Neural cell (in vitro differentiated cells): ENCODE results near the gene CDH4. TPM values are rescaled to one million over a fixed set of nuclear protein-coding genes. Genes with fewer than 3 reads are reported as not detected.

Experiments
- H2AFZ ChIP-seq: fragments of 200-600, 300-800 bp; sonication (generic), shearing (Covaris generic); 2 replicates; pipeline ENCODE4 v1.6.0; 2014; ENCODE audit warnings: low read depth, mild to moderate bottlenecking, antibody characterized with exemption, low read length, moderate library complexity
- H3F3A ChIP-seq: fragments of 200-600 bp; shearing (Covaris generic); 2 replicates; pipeline ENCODE4 v1.6.1; 2016; ENCODE audit warnings: mild to moderate bottlenecking, moderate library complexity, mixed read lengths, antibody characterized with exemption, low read length; ENCODE audit not compliant: insufficient read depth, poor library complexity, severe bottlenecking
- H3K27ac ChIP-seq: fragments of 200-600, 300-800 bp; sonication (generic), shearing (Covaris generic); 2 replicates; pipeline ENCODE4 v1.5.1; 2014; ENCODE audit warnings: mild to moderate bottlenecking, low read length, moderate library complexity
- H3K27me3 ChIP-seq: fragments of 300-800, 200-600 bp; sonication (generic), shearing (Covaris generic); 2 replicates; pipeline ENCODE4 v1.6.0; 2014; ENCODE audit warnings: mild to moderate bottlenecking, low read depth, low read length, moderate library complexity; ENCODE audit not compliant: insufficient read depth
- H3K36me3 ChIP-seq: fragments of 300-800, 200-600 bp; sonication (generic), shearing (Covaris generic); 2 replicates; pipeline ENCODE4 v1.5.1; 2014; ENCODE audit warnings: mild to moderate bottlenecking, antibody characterized with exemption, low read length, moderate library complexity; ENCODE audit not compliant: insufficient read depth
- H3K4me2 ChIP-seq: fragments of 300-800, 200-600 bp; sonication (generic), shearing (Covaris generic); 2 replicates; pipeline ENCODE4 v1.6.0; 2014; ENCODE audit warnings: mild to moderate bottlenecking, low read length
- H3K4me3 ChIP-seq: fragments of 300-800, 200-600 bp; sonication (generic), shearing (Covaris generic); 2 replicates; pipeline ENCODE4 v1.5.1; 2014; ENCODE audit warnings: mild to moderate bottlenecking, low read length, moderate library complexity
- H3K79me2 ChIP-seq: fragments of 200-600 bp; shearing (Covaris generic); replicated peaks from 2 replicates; pipeline ENCODE4 v1.6.0; 2014; ENCODE audit warnings: mild to moderate bottlenecking, low read length, moderate library complexity; ENCODE audit not compliant: insufficient read depth
- H3K9ac ChIP-seq: fragments of 300-800, 200-600 bp; sonication (generic), shearing (Covaris generic); 2 replicates; pipeline ENCODE4 v1.6.1; 2016; ENCODE audit warnings: mild to moderate bottlenecking, low read length, mixed read lengths
- H3K9me2 ChIP-seq: fragments of 200-600 bp; shearing (Covaris generic); 2 replicates; pipeline ENCODE4 v1.6.1; 2016; ENCODE audit warnings: mild to moderate bottlenecking, low read length, mixed read lengths; ENCODE audit not compliant: insufficient read depth
- H3K9me3 ChIP-seq: fragments of 200-600, 300-800 bp; sonication (generic), shearing (Covaris generic); 2 replicates; pipeline ENCODE4 v1.6.1; 2016; ENCODE audit warnings: mild to moderate bottlenecking, mixed run types, low read length, moderate library complexity, mixed read lengths
- H4K20me1 ChIP-seq: fragments of 200-600 bp; shearing (Covaris generic); 2 replicates; pipeline ENCODE4 v1.6.1; 2016; ENCODE audit warnings: mild to moderate bottlenecking, mixed run types; ENCODE audit not compliant: insufficient read depth
- EP300 ChIP-seq: fragments of 450-650 bp; conservative IDR thresholded peaks from 2 replicates; pipeline ENCODE4 v1.6.1; 2014; ENCODE audit warnings: antibody characterized with exemption, mild to moderate bottlenecking, moderate library complexity; ENCODE audit not compliant: poor library complexity, severe bottlenecking
- EZH2 ChIP-seq: fragments of 200-600, 300-800 bp; shearing (Covaris generic), sonication (generic); IDR thresholded peaks from 2 replicates; pipeline ENCODE4 v1.6.1; 2014; ENCODE audit warnings: antibody characterized with exemption, low read length, borderline replicate concordance, mild to moderate bottlenecking; ENCODE audit not compliant: insufficient read depth, poor library complexity, severe bottlenecking
- MXI1 ChIP-seq: fragments of 450-650 bp; conservative IDR thresholded peaks from 2 replicates; pipeline ENCODE4 v1.6.1; 2014; ENCODE audit warnings: antibody characterized with exemption, mild to moderate bottlenecking; ENCODE audit not compliant: poor library complexity, severe bottlenecking
- POLR2AphosphoS5 ChIP-seq: IDR thresholded peaks from 2 replicates; pipeline ENCODE4 v1.6.1; 2012
- RAD21 ChIP-seq: fragments of 450-650 bp; conservative IDR thresholded peaks from 2 replicates; pipeline ENCODE4 v1.6.1; 2014; ENCODE audit warnings: antibody characterized with exemption, mild to moderate bottlenecking, moderate library complexity
- SMC3 ChIP-seq: fragments of 450-650 bp; conservative IDR thresholded peaks from 2 replicates; pipeline ENCODE4 v1.6.1; 2014; ENCODE audit warnings: antibody characterized with exemption, mild to moderate bottlenecking, moderate library complexity; ENCODE audit not compliant: poor library complexity
- TAF1 ChIP-seq: IDR thresholded peaks from 2 replicates; pipeline ENCODE4 v1.6.1; 2012; ENCODE audit warnings: low read depth
- polyA plus RNA-seq: library from polyadenylated mRNA; depleted of rRNA; stranded (reverse); fragments of >200 nt; gene quantifications from 2 replicates; pipeline ENCODE4 v1.2.3, GENCODE V29; 2014
- TF ChIP-seq, protein P1 (sequence below): fragments of 450-650 bp; IDR thresholded peaks from 2 replicates; pipeline ENCODE4 v1.5.1; 2014; ENCODE audit warnings: antibody characterized with exemption, mild to moderate bottlenecking, moderate library complexity; ENCODE audit not compliant: poor library complexity, severe bottlenecking
- TF ChIP-seq, protein P2 (sequence below): IDR thresholded peaks from 2 replicates; pipeline ENCODE4 v1.6.1; 2012; ENCODE audit warnings: borderline replicate concordance

The CDH4 gene
- polyA plus RNA-seq, 1 donor from 2014 or later: 24.6 TPM

DNA sequence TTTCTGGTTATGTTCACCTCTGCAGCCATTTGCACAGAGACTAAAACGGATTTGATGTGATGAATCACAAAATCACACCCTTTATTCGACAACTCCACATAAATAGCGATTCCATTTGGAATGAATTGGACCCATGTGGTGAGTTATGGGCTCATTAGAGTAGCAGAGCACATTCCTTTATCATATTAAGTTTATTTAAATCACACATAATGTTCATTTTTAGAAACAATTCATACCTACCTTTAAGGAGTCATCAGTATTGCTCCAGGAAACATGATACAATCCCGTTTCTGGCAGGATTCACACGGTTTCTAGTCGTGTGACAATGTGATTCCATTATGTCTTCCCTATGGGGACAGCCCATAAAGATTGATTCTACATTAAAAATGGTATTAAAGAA lies 303.5 kb downstream of the CDH4 start:
- TF ChIP-seq MXI1 (no peak), EP300 (no peak), RAD21 (no peak), POLR2AphosphoS5 (no peak), SMC3 (no peak), EZH2 (no peak), TAF1 (no peak)
- TF ChIP-seq, protein P1, sequence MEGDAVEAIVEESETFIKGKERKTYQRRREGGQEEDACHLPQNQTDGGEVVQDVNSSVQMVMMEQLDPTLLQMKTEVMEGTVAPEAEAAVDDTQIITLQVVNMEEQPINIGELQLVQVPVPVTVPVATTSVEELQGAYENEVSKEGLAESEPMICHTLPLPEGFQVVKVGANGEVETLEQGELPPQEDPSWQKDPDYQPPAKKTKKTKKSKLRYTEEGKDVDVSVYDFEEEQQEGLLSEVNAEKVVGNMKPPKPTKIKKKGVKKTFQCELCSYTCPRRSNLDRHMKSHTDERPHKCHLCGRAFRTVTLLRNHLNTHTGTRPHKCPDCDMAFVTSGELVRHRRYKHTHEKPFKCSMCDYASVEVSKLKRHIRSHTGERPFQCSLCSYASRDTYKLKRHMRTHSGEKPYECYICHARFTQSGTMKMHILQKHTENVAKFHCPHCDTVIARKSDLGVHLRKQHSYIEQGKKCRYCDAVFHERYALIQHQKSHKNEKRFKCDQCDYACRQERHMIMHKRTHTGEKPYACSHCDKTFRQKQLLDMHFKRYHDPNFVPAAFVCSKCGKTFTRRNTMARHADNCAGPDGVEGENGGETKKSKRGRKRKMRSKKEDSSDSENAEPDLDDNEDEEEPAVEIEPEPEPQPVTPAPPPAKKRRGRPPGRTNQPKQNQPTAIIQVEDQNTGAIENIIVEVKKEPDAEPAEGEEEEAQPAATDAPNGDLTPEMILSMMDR: no peak
- TF ChIP-seq, protein P2, sequence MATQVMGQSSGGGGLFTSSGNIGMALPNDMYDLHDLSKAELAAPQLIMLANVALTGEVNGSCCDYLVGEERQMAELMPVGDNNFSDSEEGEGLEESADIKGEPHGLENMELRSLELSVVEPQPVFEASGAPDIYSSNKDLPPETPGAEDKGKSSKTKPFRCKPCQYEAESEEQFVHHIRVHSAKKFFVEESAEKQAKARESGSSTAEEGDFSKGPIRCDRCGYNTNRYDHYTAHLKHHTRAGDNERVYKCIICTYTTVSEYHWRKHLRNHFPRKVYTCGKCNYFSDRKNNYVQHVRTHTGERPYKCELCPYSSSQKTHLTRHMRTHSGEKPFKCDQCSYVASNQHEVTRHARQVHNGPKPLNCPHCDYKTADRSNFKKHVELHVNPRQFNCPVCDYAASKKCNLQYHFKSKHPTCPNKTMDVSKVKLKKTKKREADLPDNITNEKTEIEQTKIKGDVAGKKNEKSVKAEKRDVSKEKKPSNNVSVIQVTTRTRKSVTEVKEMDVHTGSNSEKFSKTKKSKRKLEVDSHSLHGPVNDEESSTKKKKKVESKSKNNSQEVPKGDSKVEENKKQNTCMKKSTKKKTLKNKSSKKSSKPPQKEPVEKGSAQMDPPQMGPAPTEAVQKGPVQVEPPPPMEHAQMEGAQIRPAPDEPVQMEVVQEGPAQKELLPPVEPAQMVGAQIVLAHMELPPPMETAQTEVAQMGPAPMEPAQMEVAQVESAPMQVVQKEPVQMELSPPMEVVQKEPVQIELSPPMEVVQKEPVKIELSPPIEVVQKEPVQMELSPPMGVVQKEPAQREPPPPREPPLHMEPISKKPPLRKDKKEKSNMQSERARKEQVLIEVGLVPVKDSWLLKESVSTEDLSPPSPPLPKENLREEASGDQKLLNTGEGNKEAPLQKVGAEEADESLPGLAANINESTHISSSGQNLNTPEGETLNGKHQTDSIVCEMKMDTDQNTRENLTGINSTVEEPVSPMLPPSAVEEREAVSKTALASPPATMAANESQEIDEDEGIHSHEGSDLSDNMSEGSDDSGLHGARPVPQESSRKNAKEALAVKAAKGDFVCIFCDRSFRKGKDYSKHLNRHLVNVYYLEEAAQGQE: no peak
- H3K27ac ChIP-seq: no peak overlapping the region
- H3K9ac ChIP-seq: no peak overlapping the region
- H3K9me2 ChIP-seq: no peaks in the 10 kb centered on the region
- no peaks in the 10 kb centered on the region for H3K36me3 ChIP-seq
- H4K20me1 ChIP-seq: no peaks in the 10 kb centered on the region
- no peak overlapping the region for H3K4me2 ChIP-seq
- no peaks in the 10 kb centered on the region for H3K79me2 ChIP-seq
- H2AFZ ChIP-seq: no peak overlapping the region
- H3K27me3 ChIP-seq: no peaks in the 10 kb centered on the region
- H3F3A ChIP-seq: no peaks in the 10 kb centered on the region
- peaks cover 3% of the 10 kb centered on the region for H3K9me3 ChIP-seq
- no peak overlapping the region for H3K4me3 ChIP-seq

DNA sequence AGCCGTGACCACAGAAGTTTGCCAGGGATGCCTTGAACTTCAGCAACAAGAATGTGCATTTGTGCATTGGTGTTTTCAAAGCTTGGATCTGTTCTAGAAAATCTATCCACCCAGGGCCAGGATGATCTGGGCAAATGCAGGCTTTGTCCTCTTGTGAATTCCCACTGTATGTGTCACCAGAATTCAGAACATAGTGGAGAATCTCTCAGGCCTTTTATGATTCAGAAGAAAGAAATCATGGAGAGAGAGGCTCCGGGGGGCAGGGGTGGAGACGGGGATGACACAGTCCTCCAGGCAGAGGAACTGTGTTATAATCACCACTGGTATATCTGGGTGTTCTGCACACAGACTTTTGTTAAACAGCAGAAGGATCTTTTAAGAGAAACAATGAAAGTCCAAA lies 304.1 kb downstream of the CDH4 start:
- H2AFZ ChIP-seq: no peak overlapping the region
- no peaks in the 10 kb centered on the region for H3K9me2 ChIP-seq
- H3K79me2 ChIP-seq: no peaks in the 10 kb centered on the region
- H3K4me2 ChIP-seq: no peak overlapping the region
- no peak overlapping the region for H3K9ac ChIP-seq
- no peak overlapping the region for H3K27ac ChIP-seq
- H3K9me3 ChIP-seq: peaks cover 3% of the 10 kb centered on the region
- no peaks in the 10 kb centered on the region for H3K27me3 ChIP-seq
- no peaks in the 10 kb centered on the region for H4K20me1 ChIP-seq
- H3F3A ChIP-seq: no peaks in the 10 kb centered on the region
- no peak overlapping the region for H3K4me3 ChIP-seq
- no peaks in the 10 kb centered on the region for H3K36me3 ChIP-seq
- TF ChIP-seq MXI1 (no peak), RAD21 (no peak), TAF1 (no peak), EZH2 (no peak), SMC3 (no peak), POLR2AphosphoS5 (no peak), EP300 (no peak)
- TF ChIP-seq, protein P1: no peak
- TF ChIP-seq, protein P2: no peak
